Erythroblast (primary cell): Measurements from ENCODE around the gene BMP5.

ENCODE experiments used
- GATA1 ChIP-seq: IDR thresholded peaks from 2 replicates; pipeline ENCODE4 v1.6.1; 2011; ENCODE audit warnings: low read depth, mild to moderate bottlenecking, control low read depth, low read length, moderate library complexity
- POLR2A ChIP-seq: IDR thresholded peaks from 2 replicates; pipeline ENCODE4 v1.6.1; 2011; ENCODE audit warnings: mild to moderate bottlenecking, low read length

GRCh38 chr6:55782275-55782674, 93.1 kb downstream of the BMP5 start:
- TF ChIP-seq POLR2A = no peak
- TF ChIP-seq GATA1 = no peak
